ENCODE measurements around the gene PPIE. TPM values are rescaled to one million over a fixed set of nuclear protein-coding genes. Genes with fewer than 3 reads are reported as not detected.

PPIE gene
- total RNA-seq, 1 experiment from 2014 or later = 36.3 TPM

- H4K91ac ChIP-seq (ENCODE audit: insufficient read length, low read depth, low read length) = no peak overlapping the region
- no peaks in the 10 kb centered on the region for H3K4me1 ChIP-seq (ENCODE audit: insufficient read depth, low read length)
- H2AFZ ChIP-seq (ENCODE audit: low read length) = no peak overlapping the region
- no peak overlapping the region for H3K4me2 ChIP-seq (ENCODE audit: insufficient read depth, insufficient read length, low read length)
- WGBS (ENCODE audit: extremely low coverage, insufficient read length, low lambda C conversion rate) = no CpG with 5 or more reads among the region's 3 CpGs
- no peaks in the 10 kb centered on the region; a peak in 1 of 5 replicates for H3K9me3 Mint-ChIP-seq
- TF ChIP-seq CTCF (conservative IDR thresholded peaks at IDR 0.05) = no peak
- H3K36me3 Mint-ChIP-seq (ENCODE audit: insufficient read depth in 1 of 3, low read depth in 3 of 3) = no peaks in the 10 kb centered on the region
- H3K27ac Mint-ChIP-seq = no peak overlapping the region
- no peak overlapping the region for H3K27ac ChIP-seq (ENCODE audit: insufficient read length, low read depth, low read length)
- H3K9ac ChIP-seq (ENCODE audit: extremely low read depth, insufficient read length, low read length) = no peak overlapping the region
- H2BK20ac ChIP-seq (ENCODE audit: low read depth, low read length, poor library complexity, severe bottlenecking) = no peak overlapping the region
- no peaks in the 10 kb centered on the region for H4K20me1 ChIP-seq (ENCODE audit: control insufficient read depth, insufficient read depth, insufficient read length)
- H2BK15ac ChIP-seq (ENCODE audit: low read depth, low read length) = no peak overlapping the region
- no peak overlapping the region for H4K8ac ChIP-seq (replicated peaks; ENCODE audit: insufficient read length, low read depth, low read length)
- H3K4me1 Mint-ChIP-seq = no peaks in the 10 kb centered on the region
- peaks cover 19% of the 10 kb centered on the region; the same call in 1 of the 2 replicates for H3K27me3 ChIP-seq (ENCODE audit: insufficient read depth, low read length)
- no peak overlapping the region for H3K18ac ChIP-seq (ENCODE audit: insufficient read length, low read depth, low read length)
- H3K23ac ChIP-seq (ENCODE audit: insufficient read length, low read depth, low read length) = no peak overlapping the region
- H3K4ac ChIP-seq (ENCODE audit: low read depth, low read length) = no peak overlapping the region
- no peak overlapping the region for H4K5ac ChIP-seq (ENCODE audit: insufficient read length, low read depth, low read length)
- H3K27me3 Mint-ChIP-seq (ENCODE audit: low read depth) = peaks cover 97% of the 10 kb centered on the region
- no peaks in the 10 kb centered on the region for H3K9me3 ChIP-seq (ENCODE audit: control insufficient read depth, low read depth, low read length)
- no peak overlapping the region for H3K56ac ChIP-seq (ENCODE audit: insufficient read length, low read depth, low read length)
- no peak overlapping the region for H3K14ac ChIP-seq (ENCODE audit: insufficient read depth, low read length)
- no peak overlapping the region for H2BK5ac ChIP-seq (ENCODE audit: insufficient read length, low read length)
- H3K4me3 Mint-ChIP-seq = no peak overlapping the region
- no peak for DNase-seq
- no peak overlapping the region for H2AK5ac ChIP-seq (ENCODE audit: insufficient read length, low read length)
- no peak overlapping the region for H2BK12ac ChIP-seq (ENCODE audit: insufficient read length, low read depth, low read length)
- H2BK120ac ChIP-seq (ENCODE audit: low read depth, low read length, poor library complexity, severe bottlenecking) = no peak overlapping the region
- H3K79me2 ChIP-seq (ENCODE audit: insufficient read depth, low read length) = no peaks in the 10 kb centered on the region
- H3K79me1 ChIP-seq (ENCODE audit: insufficient read depth, low read depth, low read length, poor library complexity, severe bottlenecking) = no peaks in the 10 kb centered on the region
- no peak overlapping the region for H3T11ph ChIP-seq (ENCODE audit: low read length)
- no peaks in the 10 kb centered on the region for H3K23me2 ChIP-seq (ENCODE audit: insufficient read length, low read depth, low read length, poor library complexity, severe bottlenecking)
Observed at GRCh38 chr1:39726600-39726999, 12.1 kb upstream of the PPIE start.
